ENCODE measurements around the gene ERICH4.

GRCh38 chr19:41410336-41411054, 32.5 kb upstream of the ERICH4 start:
- TF ChIP-seq PAXIP1 (CRISPR knock-in tag; conservative IDR thresholded peaks at IDR 0.05) (no peak), ZBTB21 (CRISPR knock-in tag; IDR thresholded peaks at IDR 0.05) (no peak), FOSL2 (CRISPR knock-in tag; IDR thresholded peaks at IDR 0.05) (no peak), ZNF124 (CRISPR knock-in tag; IDR thresholded peaks at IDR 0.05) (no peak), POLR2A (IDR thresholded peaks at IDR 0.05; ENCODE audit: insufficient read depth in 1 of 2, low read depth in 2 of 2, low read length in 2 of 2) (no peak)

All from HepG2 (cell line).